ENCODE measurements around the gene TMEM17.

TMEM17 gene

DNA sequence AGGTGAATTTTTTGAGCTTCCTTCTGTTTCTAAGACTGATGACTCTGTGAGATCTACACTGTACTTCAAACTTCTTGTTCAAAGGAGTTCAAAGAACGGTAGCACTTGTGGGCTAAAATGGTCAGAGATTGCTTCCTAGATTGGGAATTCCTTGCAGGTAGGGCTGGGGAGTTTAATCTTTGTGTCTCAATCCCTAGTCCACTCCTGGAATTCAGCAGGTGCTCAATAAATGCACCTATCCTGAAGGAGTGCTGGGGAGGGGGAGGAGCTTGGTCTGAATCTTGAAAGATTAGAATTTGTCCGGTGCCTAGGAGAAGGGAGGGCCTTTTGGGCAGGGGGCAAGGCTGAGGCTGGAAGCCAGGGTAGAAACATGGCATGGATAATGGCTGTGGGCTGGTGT lies 34.6 kb downstream of the TMEM17 start:
- DNase-seq, result no peak

- DNase-seq, result no peak
Measured at GRCh38 chr2:62469548-62469947, 36.4 kb downstream of the TMEM17 start.

DNA sequence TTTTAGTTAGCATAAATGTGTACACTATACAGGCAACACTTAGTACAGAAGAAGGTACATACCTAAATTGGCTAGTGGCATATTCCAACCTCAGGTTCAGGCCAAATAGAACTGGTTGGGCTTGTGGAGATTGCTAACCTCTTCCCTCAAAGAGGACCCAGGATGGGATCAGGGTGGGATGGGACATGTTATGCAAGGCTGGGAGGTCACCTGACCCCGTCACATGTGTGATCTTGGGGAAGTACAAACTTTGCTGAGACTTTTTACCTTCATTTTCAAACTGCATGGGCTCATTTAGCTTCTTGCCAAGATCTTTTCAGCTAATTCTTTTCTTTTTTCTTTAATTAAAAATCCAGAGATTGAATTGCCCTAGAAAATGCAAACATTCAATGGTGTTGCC lies 36.9 kb downstream of the TMEM17 start:
- DNase-seq, result no peak

DNA sequence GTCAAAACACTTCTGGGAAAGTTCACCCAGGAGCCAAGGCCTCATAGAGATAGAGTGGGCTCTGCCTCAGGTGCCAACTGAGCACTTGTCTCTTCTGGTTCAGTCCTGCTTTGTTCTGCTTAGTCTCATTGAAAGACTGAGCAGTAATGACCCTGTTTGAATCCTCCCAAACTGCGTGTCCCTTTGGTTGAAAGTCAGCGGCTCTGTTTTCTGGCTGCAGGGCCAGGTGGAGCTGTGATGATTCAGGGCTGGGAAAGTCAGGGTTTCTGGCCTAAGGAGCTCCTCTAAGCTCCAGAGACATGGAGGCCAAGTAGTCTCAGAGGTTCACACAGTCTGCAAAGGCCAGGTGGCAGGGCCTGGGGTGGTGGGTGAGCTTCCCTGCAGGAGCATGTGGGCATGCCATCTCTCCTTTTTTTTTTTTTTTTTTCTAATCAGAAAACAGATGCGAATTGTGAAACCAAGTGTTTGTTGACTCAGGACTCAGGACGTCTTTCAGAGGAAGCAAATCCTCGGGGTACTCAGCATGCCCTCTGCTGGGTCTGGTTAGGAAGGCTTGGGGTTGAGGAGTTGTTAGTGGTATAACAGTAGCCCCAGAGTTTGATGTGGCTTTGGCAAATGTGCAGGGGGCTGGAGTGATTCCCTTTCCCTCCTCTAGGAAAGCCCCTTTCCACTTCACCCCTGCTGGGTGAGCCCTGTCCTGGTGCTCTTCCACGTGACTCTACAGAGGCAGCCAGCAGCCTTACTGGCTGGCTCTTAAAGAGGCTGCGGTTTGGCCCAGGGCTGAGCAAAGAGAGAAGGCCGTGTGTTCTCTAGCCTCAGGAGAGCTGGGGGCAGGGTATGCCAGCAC lies 38.3 kb downstream of the TMEM17 start:
- no peak for DNase-seq

GRCh38 chr2:62467100-62467474 lies 38.9 kb downstream of the TMEM17 start:
- DNase-seq, result no peak

DNA sequence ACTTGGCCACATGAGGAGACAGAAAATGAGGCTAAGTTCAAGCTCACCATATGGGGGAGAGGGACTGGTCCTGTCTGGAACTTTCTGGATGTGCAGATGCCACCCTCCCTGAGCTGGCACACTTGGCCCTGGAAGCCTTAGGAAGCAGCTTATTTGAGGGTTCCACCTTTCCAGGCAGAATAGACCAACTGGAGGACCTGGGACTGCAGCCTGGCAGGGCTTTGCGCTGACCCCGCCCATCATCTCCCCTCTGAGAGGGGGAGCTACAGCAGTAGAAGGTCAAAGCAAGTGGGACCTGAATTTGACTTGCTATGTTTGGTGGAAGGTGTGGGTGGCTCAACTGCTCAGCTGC lies 39.5 kb downstream of the TMEM17 start:
- DNase-seq, result no peak

DNA sequence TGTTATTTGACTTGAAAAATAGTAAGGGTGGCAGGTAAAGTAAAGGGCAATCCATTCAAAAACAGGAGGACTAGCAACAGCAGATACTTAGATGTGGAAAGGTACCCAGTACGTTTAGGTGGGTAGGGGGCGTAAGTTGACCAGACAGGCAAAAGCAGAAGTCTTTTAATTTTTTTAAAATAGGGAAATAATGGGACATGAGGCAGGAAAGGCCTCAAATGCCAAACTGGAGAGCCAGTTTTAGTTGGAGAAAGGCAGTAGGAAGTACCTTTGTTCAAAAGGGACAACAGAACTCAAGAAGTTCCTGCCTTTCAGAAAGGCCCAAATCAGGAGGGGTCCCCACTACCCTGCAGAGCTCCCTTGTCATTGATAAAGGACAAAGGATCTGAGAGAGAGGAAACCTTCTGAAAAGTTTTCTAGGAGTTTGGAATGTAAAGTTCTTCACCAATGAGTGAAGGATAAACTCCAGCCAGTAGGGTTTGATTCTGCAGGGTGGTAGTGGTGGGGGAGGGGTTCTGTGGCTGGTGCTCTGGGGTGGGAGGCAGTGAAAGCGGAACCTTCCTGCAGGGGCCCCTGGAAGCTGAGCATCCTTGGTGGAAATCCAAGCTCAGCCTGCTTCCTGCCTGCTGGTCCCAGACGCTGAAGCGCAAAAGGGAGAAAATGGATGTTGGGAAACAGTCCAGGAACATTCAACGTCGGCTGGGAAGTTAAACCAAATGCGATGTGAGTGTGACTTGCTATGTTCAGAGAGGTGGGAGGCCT lies 40.1 kb downstream of the TMEM17 start:
- no peak for DNase-seq

DNA sequence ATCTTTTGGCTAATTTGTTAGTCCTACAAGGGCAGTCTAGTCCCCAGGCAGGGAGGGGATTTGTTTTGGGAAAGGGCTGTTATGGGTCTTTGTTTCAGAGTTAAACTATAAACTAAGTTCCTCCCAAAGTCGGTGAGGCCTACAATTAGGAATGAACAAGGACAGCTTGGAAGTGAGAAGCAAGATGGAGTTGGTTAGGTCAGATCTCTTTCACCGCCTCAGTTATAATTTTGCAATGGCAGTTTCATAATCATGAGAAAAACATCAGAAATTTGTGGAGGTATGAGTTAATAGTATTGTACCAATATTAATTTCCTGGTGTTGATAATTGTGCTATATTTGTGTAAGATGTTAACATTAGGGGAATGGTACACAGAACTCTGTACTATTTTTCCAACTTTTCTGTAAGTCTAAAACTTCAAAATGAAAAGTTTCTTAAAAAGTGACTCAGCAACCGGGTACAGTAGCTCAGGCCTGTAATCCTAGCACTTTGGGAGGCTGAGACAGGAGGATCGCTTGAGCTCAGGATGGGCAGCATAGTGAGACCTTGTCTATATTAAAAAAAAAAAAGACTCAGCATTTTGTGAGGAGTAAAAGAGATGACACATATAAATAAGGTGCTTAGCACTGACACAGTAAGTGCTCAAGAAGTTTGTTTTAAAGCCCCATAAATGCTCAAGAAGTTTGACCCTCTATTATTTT lies 40.8 kb downstream of the TMEM17 start:
- no peak for DNase-seq

- DNase-seq, result no peak
Measured at GRCh38 chr2:62464221-62465007, 41.6 kb downstream of the TMEM17 start.

- no peak for DNase-seq
Measured at GRCh38 chr2:62462211-62462610, 43.8 kb downstream of the TMEM17 start.

- DNase-seq, result no peak
Measured at GRCh38 chr2:62461707-62462106, 44.3 kb downstream of the TMEM17 start.

- no peak for DNase-seq
Measured at GRCh38 chr2:62461017-62461553, 44.9 kb downstream of the TMEM17 start.

GRCh38 chr2:62460175-62460574 lies 45.8 kb downstream of the TMEM17 start:
- no peak for DNase-seq

- DNase-seq, result no peak
Measured at GRCh38 chr2:62459672-62460071, 46.3 kb downstream of the TMEM17 start.

GRCh38 chr2:62459106-62459505 lies 46.9 kb downstream of the TMEM17 start:
- no peak for DNase-seq

DNA sequence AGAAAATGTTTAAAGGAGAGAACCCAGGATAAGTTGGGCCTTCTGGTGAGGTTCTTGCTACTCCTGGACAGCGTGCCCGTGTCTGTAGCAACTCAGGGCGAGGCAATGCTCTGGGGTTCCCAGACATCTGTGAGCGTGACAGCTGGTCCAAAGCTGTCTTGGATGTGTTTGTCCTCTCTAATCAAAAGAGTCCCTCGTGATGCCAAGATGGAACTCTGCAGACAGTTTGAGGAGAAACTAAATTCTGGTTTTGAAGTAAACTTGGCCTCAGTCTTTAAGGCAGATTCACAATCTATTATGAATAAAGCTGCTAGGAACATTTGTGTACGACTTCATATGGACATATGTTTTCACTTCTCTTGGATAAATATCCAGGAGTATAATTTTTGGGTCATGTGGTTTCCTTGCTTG lies 47.3 kb downstream of the TMEM17 start:
- DNase-seq, result no peak

GRCh38 chr2:62458206-62458641 lies 47.8 kb downstream of the TMEM17 start:
- no peak for DNase-seq

GRCh38 chr2:62457556-62457955 lies 48.4 kb downstream of the TMEM17 start:
- no peak for DNase-seq

- DNase-seq, result peak; percentile 49
Measured at GRCh38 chr2:62456721-62457539, 49.1 kb downstream of the TMEM17 start.

GRCh38 chr2:62455957-62456692 lies 49.9 kb downstream of the TMEM17 start:
- no peak for DNase-seq

GRCh38 chr2:62453955-62454354 lies 52.0 kb downstream of the TMEM17 start:
- DNase-seq, result no peak

All from effector CD4-positive, alpha-beta T cell (primary cell).